H9 (cell line): ENCODE measurements around the gene KIAA0825. TPM values are rescaled to one million over a fixed set of nuclear protein-coding genes. Genes with fewer than 3 reads are reported as not detected.

Experiments used
- DNase-seq: peaks from one replicate; pipeline ENCODE4 v3.0.0-alpha.2; 2017
- H2AFZ ChIP-seq: one replicate; pipeline ENCODE4 v1.6.1; 2013; ENCODE audit warnings: mild to moderate bottlenecking, low read length, control low read depth, moderate library complexity
- H2AK5ac ChIP-seq: 2 replicates; pipeline ENCODE4 v1.6.1; 2013; ENCODE audit warnings: low read length, control low read depth, mixed read lengths; ENCODE audit not compliant: insufficient read length
- H2BK120ac ChIP-seq: one replicate; pipeline ENCODE4 v1.6.1; 2013; ENCODE audit warnings: low read depth, mild to moderate bottlenecking, low read length, control low read depth, inconsistent platforms; ENCODE audit not compliant: poor library complexity, severe bottlenecking
- H2BK12ac ChIP-seq: 2 replicates; pipeline ENCODE4 v1.6.1; 2013; ENCODE audit warnings: low read length, control low read depth, mixed read lengths, low read depth; ENCODE audit not compliant: insufficient read length
- H2BK15ac ChIP-seq: 2 replicates; pipeline ENCODE4 v1.6.1; 2013; ENCODE audit warnings: low read depth, low read length, control low read depth
- H2BK20ac ChIP-seq: one replicate; pipeline ENCODE4 v1.6.1; 2013; ENCODE audit warnings: low read depth, mild to moderate bottlenecking, low read length, control low read depth, inconsistent platforms; ENCODE audit not compliant: poor library complexity, severe bottlenecking
- H2BK5ac ChIP-seq: 2 replicates; pipeline ENCODE4 v1.6.1; 2013; ENCODE audit warnings: low read length, control low read depth, mixed read lengths; ENCODE audit not compliant: insufficient read length
- H3K14ac ChIP-seq: 2 replicates; pipeline ENCODE4 v1.6.1; 2013; ENCODE audit warnings: low read length, control low read depth; ENCODE audit not compliant: insufficient read depth
- H3K18ac ChIP-seq: 2 replicates; pipeline ENCODE4 v1.6.1; 2013; ENCODE audit warnings: low read depth, mild to moderate bottlenecking, mixed read lengths, low read length, control low read depth; ENCODE audit not compliant: insufficient read length
- H3K23ac ChIP-seq: 2 replicates; pipeline ENCODE4 v1.6.1; 2013; ENCODE audit warnings: low read length, control low read depth, mixed read lengths, low read depth; ENCODE audit not compliant: insufficient read length
- H3K23me2 ChIP-seq: 2 replicates; pipeline ENCODE4 v1.6.1; 2013; ENCODE audit warnings: low read depth, mild to moderate bottlenecking, mixed read lengths, low read length, control low read depth; ENCODE audit not compliant: insufficient read length, poor library complexity, severe bottlenecking
- H3K27ac ChIP-seq: 2 replicates; pipeline ENCODE4 v1.5.1; 2013; ENCODE audit warnings: low read length, control low read depth, mixed read lengths, low read depth; ENCODE audit not compliant: insufficient read length
- H3K27me3 ChIP-seq: 2 replicates; pipeline ENCODE4 v1.6.1; 2013; ENCODE audit warnings: low read length, control low read depth, inconsistent platforms; ENCODE audit not compliant: insufficient read depth
- H3K4ac ChIP-seq: 2 replicates; pipeline ENCODE4 v1.6.1; 2013; ENCODE audit warnings: low read depth, mild to moderate bottlenecking, control low read depth, inconsistent platforms, low read length, moderate library complexity
- H3K4me1 ChIP-seq: 2 replicates; pipeline ENCODE4 v1.6.1; 2013; ENCODE audit warnings: low read length, control low read depth, inconsistent platforms; ENCODE audit not compliant: insufficient read depth
- H3K4me2 ChIP-seq: 2 replicates; pipeline ENCODE4 v1.6.1; 2013; ENCODE audit warnings: low read length, control low read depth, mixed read lengths; ENCODE audit not compliant: insufficient read length, insufficient read depth
- H3K56ac ChIP-seq: 2 replicates; pipeline ENCODE4 v1.6.1; 2013; ENCODE audit warnings: low read depth, mild to moderate bottlenecking, mixed read lengths, low read length, control low read depth; ENCODE audit not compliant: insufficient read length
- H3K79me1 ChIP-seq: 2 replicates; pipeline ENCODE4 v1.6.1; 2013; ENCODE audit warnings: low read depth, mild to moderate bottlenecking, moderate library complexity, low read length, control low read depth, inconsistent platforms; ENCODE audit not compliant: insufficient read depth, poor library complexity, severe bottlenecking
- H3K79me2 ChIP-seq: 2 replicates; pipeline ENCODE4 v1.6.1; 2013; ENCODE audit warnings: low read length, control low read depth, inconsistent platforms; ENCODE audit not compliant: insufficient read depth
- H3K9ac ChIP-seq: 2 replicates; pipeline ENCODE4 v1.6.1; 2013; ENCODE audit warnings: low read length, control low read depth, mixed read lengths; ENCODE audit not compliant: insufficient read length; ENCODE audit errors: extremely low read depth
- H3K9me3 ChIP-seq: one replicate; pipeline ENCODE4 v1.6.1; 2013; ENCODE audit warnings: low read depth, low read length, inconsistent platforms; ENCODE audit not compliant: control insufficient read depth
- H3T11ph ChIP-seq: one replicate; pipeline ENCODE4 v1.6.1; 2013; ENCODE audit warnings: mild to moderate bottlenecking, low read length, control low read depth, inconsistent platforms
- H4K20me1 ChIP-seq: one replicate; pipeline ENCODE4 v1.6.1; 2013; ENCODE audit not compliant: control insufficient read depth, insufficient read length, insufficient read depth
- H4K5ac ChIP-seq: 2 replicates; pipeline ENCODE4 v1.6.1; 2013; ENCODE audit warnings: low read depth, mild to moderate bottlenecking, mixed read lengths, low read length, control low read depth; ENCODE audit not compliant: insufficient read length
- H4K8ac ChIP-seq: replicated peaks from 2 replicates; pipeline ENCODE4 v1.6.1; 2013; ENCODE audit warnings: low read length, control low read depth, mixed read lengths, low read depth; ENCODE audit not compliant: insufficient read length
- H4K91ac ChIP-seq: 2 replicates; pipeline ENCODE4 v1.6.1; 2013; ENCODE audit warnings: low read depth, mild to moderate bottlenecking, moderate library complexity, mixed read lengths, low read length, control low read depth; ENCODE audit not compliant: insufficient read length
- H3K27ac Mint-ChIP-seq, 3 experiments: 2 replicates in 2 of 3; 3 replicates in 1 of 3; pipeline ENCODE4 v1.8.0; 2020 to 2021; ENCODE audit warnings: mixed read lengths in 3 of 3, mild to moderate bottlenecking in 1 of 3, moderate library complexity in 1 of 3
- H3K27me3 Mint-ChIP-seq: 2 replicates; pipeline ENCODE4 v1.8.0; 2021; ENCODE audit warnings: low read depth, mild to moderate bottlenecking, moderate library complexity, mixed read lengths
- H3K36me3 Mint-ChIP-seq, 3 experiments: 2 replicates in 2 of 3; 3 replicates in 1 of 3; pipeline ENCODE4 v1.8.0; 2020 to 2021; ENCODE audit warnings: low read depth in 3 of 3, mixed read lengths in 3 of 3; ENCODE audit not compliant: insufficient read depth in 1 of 3
- H3K4me1 Mint-ChIP-seq, 2 experiments: 2 replicates each; pipeline ENCODE4 v1.8.0; 2020; ENCODE audit warnings: mixed read lengths in 2 of 2
- H3K4me3 Mint-ChIP-seq, 2 experiments: 2 replicates in 1 of 2; 3 replicates in 1 of 2; pipeline ENCODE4 v1.8.0; 2020 to 2021; ENCODE audit warnings: mild to moderate bottlenecking in 2 of 2, mixed read lengths in 2 of 2, moderate library complexity in 1 of 2
- H3K9me3 Mint-ChIP-seq, 2 experiments: 2 replicates in 1 of 2; 3 replicates in 1 of 2; pipeline ENCODE4 v1.8.0; 2020; ENCODE audit warnings: mild to moderate bottlenecking in 2 of 2, mixed read lengths in 2 of 2, moderate library complexity in 1 of 2
- CTCF ChIP-seq: fragments of 200-600 bp; sonication (generic); conservative IDR thresholded peaks from 3 replicates; pipeline ENCODE4 v1.8.0; 2021; ENCODE audit warnings: antibody characterized with exemption, mild to moderate bottlenecking
- total RNA-seq: library from RNA; stranded (reverse); gene quantifications from 2 replicates; pipeline ENCODE4 v1.2.1, GENCODE V29; 2021

The KIAA0825 gene
- total RNA-seq, 1 experiment from 2014 or later, result 1.8 TPM

GRCh38 chr5:94345257-94345656 lies 273.1 kb downstream of the KIAA0825 start:
- Histone ChIP-seq H3K14ac (no peak overlapping the region), H3K79me2 (peaks cover 56% of the 10 kb centered on the region), H3K23ac (no peak overlapping the region), H2BK15ac (no peak overlapping the region), H2AFZ (no peak overlapping the region), H3K79me1 (no peaks in the 10 kb centered on the region), H3K27ac (no peak overlapping the region), H2BK12ac (no peak overlapping the region), H2BK5ac (no peak overlapping the region), H2AK5ac (no peak overlapping the region), H4K20me1 (no peaks in the 10 kb centered on the region), H3K9me3 (no peaks in the 10 kb centered on the region), H3T11ph (no peak overlapping the region), H4K91ac (no peak overlapping the region), H2BK20ac (no peak overlapping the region), H3K27me3 (no peaks in the 10 kb centered on the region), H3K18ac (no peak overlapping the region), H3K23me2 (no peaks in the 10 kb centered on the region), H2BK120ac (no peak overlapping the region), H3K4me2 (no peak overlapping the region), H4K5ac (no peak overlapping the region), H3K56ac (no peak overlapping the region), H3K9ac (no peak overlapping the region), H3K4me1 (0 out of 2 replicates have a peak, but pooled peaks cover 4% of the 10 kb centered on the region), H4K8ac (no peak overlapping the region), H3K4ac (no peak overlapping the region)
- Mint-ChIP-seq H3K4me3 (no peak overlapping the region), H3K27ac (no peak overlapping the region), H3K27me3 (no peaks in the 10 kb centered on the region), H3K36me3 (peaks cover 72 to 85% (median 80%) of the 10 kb centered on the region in 3 experiments), H3K4me1 (peaks cover 34 to 43% of the 10 kb centered on the region in 2 experiments), H3K9me3 (peaks cover 50 to 58% of the 10 kb centered on the region in 2 experiments)
- TF ChIP-seq CTCF, result no peak
- DNase-seq, result no peak
